Peyer's patch (tissue), 4 donors: Measurements from ENCODE around the gene CDC42BPG. TPM values are rescaled to one million over a fixed set of nuclear protein-coding genes. Genes with fewer than 3 reads are reported as not detected.

Experiments
- DNase-seq, 3 donors: peaks; one replicate each; pipeline ENCODE4 v3.0.0-alpha.2; 2017 to 2019
- H3K27ac ChIP-seq, 4 donors: fragments of 200-600 bp; sonication (generic); one replicate each; pipeline ENCODE4 v1.5.1; 2016 to 2019
- H3K27me3 ChIP-seq, 2 donors: fragments of 200-600 bp; sonication (generic); one replicate each; pipeline ENCODE4 v1.5.1; 2019
- H3K36me3 ChIP-seq, 3 donors: fragments of 200-600 bp; sonication (generic); one replicate each; pipeline ENCODE4 v1.5.1; 2016 to 2019
- H3K4me1 ChIP-seq, 4 donors: fragments of 200-600 bp; sonication (generic); one replicate each; pipeline ENCODE4 v1.5.1; 2016 to 2019
- H3K4me3 ChIP-seq, 4 donors: fragments of 200-600 bp; sonication (generic); 1 replicate in 3 of 4; 2 replicates in 1 of 4; pipeline ENCODE4 v1.5.1; 2016 to 2019; ENCODE audit warnings: mild to moderate bottlenecking in 1 of 4
- H3K9me3 ChIP-seq, 4 donors: fragments of 200-600 bp; sonication (generic); one replicate each; pipeline ENCODE4 v1.5.1; 2016 to 2019; ENCODE audit warnings: mild to moderate bottlenecking in 1 of 4
- CTCF ChIP-seq, 6 experiments: fragments of 450-650 bp in 4 of 6; fragments of 200-600 bp in 2 of 6; sonication (generic) in 1 of 6; IDR thresholded peaks; one replicate each; pipeline ENCODE4 v1.5.1; 2017 to 2019; ENCODE audit warnings: antibody characterized with exemption in 6 of 6, mild to moderate bottlenecking in 3 of 6, moderate library complexity in 1 of 6
- POLR2A ChIP-seq, 2 donors: fragments of 450-650 bp; IDR thresholded peaks; one replicate each; pipeline ENCODE4 v1.5.1; 2017; ENCODE audit warnings: antibody characterized with exemption in 2 of 2, mild to moderate bottlenecking in 2 of 2, moderate library complexity in 2 of 2
- total RNA-seq, 4 donors: library from RNA; depleted of rRNA; stranded (reverse); fragments of >200 nt; gene quantifications; one replicate each; pipeline ENCODE4 v1.1.0, GENCODE V29; 2016

Gene CDC42BPG
- total RNA-seq, 4 donors from 2014 or later, result 25.6 to 78.6 (median 52.1) TPM

DNA sequence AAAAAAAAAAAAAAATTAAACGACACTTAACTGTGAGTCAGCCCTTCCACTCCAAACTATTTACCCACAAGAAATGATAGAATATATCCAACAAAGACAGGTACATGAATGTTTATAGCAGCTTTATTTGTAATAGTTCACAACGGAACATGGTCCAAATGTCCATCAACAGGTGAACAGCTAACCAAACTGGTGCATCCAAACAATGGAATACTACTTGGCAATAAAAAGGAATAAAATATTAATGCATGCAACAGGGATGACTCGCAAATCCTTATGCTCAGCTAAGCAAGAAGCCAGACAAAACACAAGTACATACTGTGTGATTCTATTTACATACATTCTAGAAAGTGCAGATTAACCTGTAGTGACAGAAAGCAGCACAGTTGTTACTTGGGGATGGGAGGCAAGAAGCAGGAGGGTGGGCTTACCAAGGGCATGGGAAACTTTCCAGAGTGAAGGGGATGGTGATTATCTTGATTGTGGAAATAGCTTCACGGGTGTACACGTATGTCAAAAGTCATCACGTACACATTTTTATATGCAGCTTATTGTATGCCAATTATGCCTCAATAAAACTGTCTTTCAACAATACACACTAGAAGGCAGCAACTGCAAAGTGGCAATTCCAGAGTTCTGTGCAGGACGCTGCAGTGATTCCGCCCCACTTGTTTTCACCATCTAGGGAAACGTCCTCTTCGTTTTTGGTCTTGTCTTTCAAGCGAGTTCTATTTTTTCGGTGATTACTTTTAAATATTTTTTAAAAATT, 59.5 kb downstream of the CDC42BPG start:
- Histone ChIP-seq H3K27me3 (no peaks in the 10 kb centered on the region), H3K36me3 (peaks cover 0 to under 1% (median 0%) of the 10 kb centered on the region in 3 donors), H3K27ac (no peak overlapping the region), H3K4me1 (peaks cover 0 to 12% (median 0%) of the 10 kb centered on the region in 4 donors), H3K9me3 (no peaks in the 10 kb centered on the region), H3K4me3 (no peak overlapping the region)
- TF ChIP-seq CTCF (IDR thresholded peaks at IDR 0.05), result no peak
- TF ChIP-seq POLR2A (IDR thresholded peaks at IDR 0.05), result no peak
- DNase-seq, result peak in 1 of 3 donors; percentile 14

DNA sequence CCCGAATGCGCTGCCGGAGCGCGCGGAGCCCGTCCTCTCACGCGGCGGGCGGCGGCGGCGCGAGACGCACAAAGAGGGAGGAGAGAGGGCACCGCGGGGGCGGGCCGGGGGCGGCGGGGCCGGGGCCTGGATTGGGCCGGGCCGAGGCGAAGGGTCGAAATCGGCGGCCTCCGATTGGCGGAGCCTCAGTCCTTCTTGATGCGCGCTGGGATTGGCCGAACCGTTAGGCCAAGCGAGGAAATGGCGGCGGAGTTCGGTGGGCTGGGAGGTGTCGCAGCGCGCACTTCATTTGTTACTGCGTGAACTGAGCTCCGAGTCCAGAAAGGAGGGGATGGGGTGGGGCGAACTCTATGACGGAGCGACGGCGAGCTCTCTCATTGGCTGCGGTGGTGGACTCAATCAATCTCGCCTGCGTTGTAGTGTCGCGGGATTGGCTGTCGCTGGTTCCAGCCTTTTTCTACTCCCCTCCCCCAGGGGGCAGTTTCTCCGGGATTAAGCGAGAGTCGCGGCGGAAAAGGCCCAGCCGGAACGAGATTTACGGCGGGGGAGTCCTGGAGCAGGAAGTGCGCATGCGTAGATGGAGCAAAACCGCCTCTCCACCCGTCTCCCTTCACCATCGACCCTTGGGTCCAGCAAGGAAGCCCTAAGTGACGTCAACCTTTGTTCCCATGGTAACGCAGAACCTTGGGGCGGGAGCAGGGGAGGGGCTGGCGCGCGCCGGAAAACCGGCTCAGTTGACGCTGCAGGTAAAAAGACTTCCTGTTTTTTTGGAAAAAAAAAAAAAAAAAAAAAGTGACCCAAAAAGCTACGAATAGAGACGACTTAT, 65.8 kb downstream of the CDC42BPG start, which contains the start of gene SF1:
Gene SF1, minus strand, starts transcription at position 70 of the 826 bp plus-strand sequence. CDS start 150 bp downstream, outside the sequence.
- Histone ChIP-seq H3K9me3 (no peaks in the 10 kb centered on the region), H3K27me3 (no peaks in the 10 kb centered on the region), H3K4me1 (peaks cover 0 to 25% (median 18%) of the 10 kb centered on the region in 4 donors), H3K4me3 (peak within 1 kb of the TSS; percentile 74 to 99 (median 98)), H3K36me3 (peaks cover 0 to 30% (median 0%) of the 10 kb centered on the region in 3 donors), H3K27ac (peak within 1 kb of the TSS; percentile 98 to 100 (median 100))
- peak; percentile 99 to 100 (median 99) for DNase-seq
- TF ChIP-seq CTCF (IDR thresholded peaks at IDR 0.05), result peak in 5 of 6 experiments; percentile 6 to 40 (median 35)
- peak; percentile 90 to 99 for TF ChIP-seq POLR2A (IDR thresholded peaks at IDR 0.05)

GRCh38 chr11:64778223-64778472, 66.3 kb downstream of the CDC42BPG start:
- Histone ChIP-seq H3K27me3 (no peaks in the 10 kb centered on the region), H3K4me1 (peaks cover 0 to 30% (median 22%) of the 10 kb centered on the region in 4 donors), H3K4me3 (peak overlapping the region; percentile 74 to 99 (median 98)), H3K27ac (peak overlapping the region; percentile 98 to 100 (median 100)), H3K9me3 (no peaks in the 10 kb centered on the region), H3K36me3 (peaks cover 0 to 35% (median 0%) of the 10 kb centered on the region in 3 donors)
- no peak for TF ChIP-seq CTCF (IDR thresholded peaks at IDR 0.05)
- TF ChIP-seq POLR2A (IDR thresholded peaks at IDR 0.05), result no peak
- no peak for DNase-seq

- no peaks in the 10 kb centered on the region for H3K27me3 ChIP-seq
- peak overlapping the region; percentile 74 to 99 (median 98) for H3K4me3 ChIP-seq
- peaks cover 0 to 40% (median 0%) of the 10 kb centered on the region in 3 donors for H3K36me3 ChIP-seq
- H3K9me3 ChIP-seq, result no peaks in the 10 kb centered on the region
- peak; percentile 78 to 92 (median 91) for DNase-seq
- peak overlapping the region; percentile 98 to 100 (median 100) for H3K27ac ChIP-seq
- peak in 1 of 2 donors; percentile 18 for TF ChIP-seq POLR2A (IDR thresholded peaks at IDR 0.05)
- TF ChIP-seq CTCF (IDR thresholded peaks at IDR 0.05), result no peak
- peaks cover 0 to 35% (median 27%) of the 10 kb centered on the region in 4 donors for H3K4me1 ChIP-seq
Measured at GRCh38 chr11:64777449-64778222, 66.8 kb downstream of the CDC42BPG start.

- TF ChIP-seq POLR2A (IDR thresholded peaks at IDR 0.05) (no peak), CTCF (IDR thresholded peaks at IDR 0.05) (no peak)
- DNase-seq, result peak in 1 of 3 donors; percentile 6
- Histone ChIP-seq H3K27me3 (no peaks in the 10 kb centered on the region), H3K4me1 (peaks cover 0 to 43% (median 30%) of the 10 kb centered on the region in 4 donors), H3K36me3 (peaks cover 0 to 48% (median 0%) of the 10 kb centered on the region in 3 donors), H3K4me3 (peak overlapping the region; percentile 74 to 99 (median 98)), H3K27ac (peak overlapping the region in 3 of 4 donors; percentile 98 to 100 (median 100)), H3K9me3 (no peaks in the 10 kb centered on the region)
Measured at GRCh38 chr11:64776875-64777274, 67.6 kb downstream of the CDC42BPG start.
